HepG2 (cell line): Measurements from ENCODE around the gene FCER1A. TPM values are rescaled to one million over a fixed set of nuclear protein-coding genes. Genes with fewer than 3 reads are reported as not detected.

ENCODE experiments used
- ATAC-seq: fragments of 200-7000 bp; cut with Tn5 transposase; 3 replicates; pipeline ENCODE4 v1.9.1; 2020; ENCODE audit warnings: mild to moderate bottlenecking, moderate library complexity
- BruUV-seq: library from RNA; stranded (reverse); fragments of 400-500 nt; replicated peaks from 2 replicates; lab custom pipeline; 2021; lab: Mats Ljungman, UMichigan
- CTCF ChIA-PET: fragments of 300-600 bp; formaldehyde crosslinking; extraction: SDS; loops from one replicate; lab custom pipeline; 2021; ENCODE audit warnings: low total read pairs, inconsistent platforms, low intra/inter-chr PET ratio; lab: Yijun Ruan, JAX
- POLR2A ChIA-PET: fragments of 350-600 bp; sonication (Branson Sonifier 250); formaldehyde crosslinking; loops from one replicate; lab custom pipeline; 2020; ENCODE audit warnings: antibody characterized with exemption, inconsistent platforms; lab: Yijun Ruan, JAX
- DNase-seq: peaks from one replicate; pipeline ENCODE4 v3.0.0-alpha.2; 2015; ENCODE audit warnings: low spot score
- FAIRE-seq: peaks from 3 replicates; lab custom pipeline; 2011; peaks lifted over from hg19 to GRCh38; lab: Jason Lieb, UNC
- H2AFZ ChIP-seq: one replicate; pipeline ENCODE4 v1.6.1; 2011; ENCODE audit warnings: low read length, inconsistent platforms
- H3K27ac ChIP-seq: fragments of 300-600 bp; 3 replicates; pipeline ENCODE4 v1.8.0; 2011; ENCODE audit warnings: mixed run types, mild to moderate bottlenecking, mixed read lengths, low read length, inconsistent platforms; ENCODE audit not compliant: insufficient read depth; ENCODE audit errors: extremely low read length
- H3K27me3 ChIP-seq, 2 experiments: fragments of 200-600 bp in 1 of 2; 2 replicates in 1 of 2; 3 replicates in 1 of 2; pipeline versions ENCODE4 v1.6.0 to v1.8.0; 2011; ENCODE audit warnings: low read length in 2 of 2, mild to moderate bottlenecking in 2 of 2, moderate library complexity in 2 of 2, inconsistent platforms in 1 of 2; ENCODE audit not compliant: insufficient read depth in 2 of 2, control insufficient read depth in 1 of 2
- H3K36me3 ChIP-seq, 2 experiments: fragments of 200-600 bp in 1 of 2; replicated peaks in 1 of 2; 2 replicates in 1 of 2; 3 replicates in 1 of 2; pipeline versions ENCODE4 v1.5.1 to v1.8.0; 2011; ENCODE audit warnings: low read length in 2 of 2, inconsistent platforms in 1 of 2; ENCODE audit not compliant: insufficient read depth in 2 of 2, control insufficient read depth in 1 of 2
- H3K4me1 ChIP-seq: 2 replicates; pipeline ENCODE4 v1.5.1; 2012; ENCODE audit warnings: low read length, inconsistent platforms; ENCODE audit not compliant: insufficient read depth
- H3K4me2 ChIP-seq: 2 replicates; pipeline ENCODE4 v1.6.0; 2011; ENCODE audit warnings: low read depth, low read length, inconsistent platforms
- H3K4me3 ChIP-seq, 3 experiments: fragments of 200-600 bp in 1 of 3; sonication (generic), shearing (Covaris generic) in 1 of 3; replicated peaks in 1 of 3; 2 replicates each; pipeline ENCODE4 v1.5.1; 2011 to 2016; ENCODE audit warnings: low read length in 3 of 3, inconsistent platforms in 2 of 3, low read depth in 2 of 3, mild to moderate bottlenecking in 2 of 3, control low read depth in 1 of 3, mixed read lengths in 1 of 3; ENCODE audit not compliant: insufficient read depth in 1 of 3
- H3K79me2 ChIP-seq: one replicate; pipeline ENCODE4 v1.6.1; 2011; ENCODE audit warnings: low read length, inconsistent platforms; ENCODE audit not compliant: insufficient read depth
- H3K9ac ChIP-seq: 2 replicates; pipeline ENCODE4 v1.6.0; 2011; ENCODE audit warnings: mild to moderate bottlenecking, low read depth, low read length, inconsistent platforms; ENCODE audit not compliant: insufficient read depth
- H3K9me3 ChIP-seq: 2 replicates; pipeline ENCODE4 v1.5.1; 2012; ENCODE audit warnings: mild to moderate bottlenecking, low read length
- H4K20me1 ChIP-seq: 2 replicates; pipeline ENCODE4 v1.6.0; 2011; ENCODE audit warnings: inconsistent platforms, mild to moderate bottlenecking, low read length, moderate library complexity; ENCODE audit not compliant: insufficient read depth
- BRCA1 ChIP-seq: sonication (generic); formaldehyde crosslinking; IDR thresholded peaks from 2 replicates; pipeline ENCODE4 v1.4.0; 2020; ENCODE audit warnings: missing genetic modification reagents
- FOXP1 ChIP-seq, 2 experiments: fragments of 450-650 bp in 1 of 2; IDR thresholded peaks; 2 replicates each; pipeline ENCODE4 v1.6.1; 2017 to 2018; ENCODE audit warnings: antibody characterized with exemption in 1 of 2
- HDAC6 ChIP-seq: fragments of 200-600 bp; sonication (generic); IDR thresholded peaks from 2 replicates; pipeline ENCODE4 v1.7.0; 2017; ENCODE audit warnings: mild to moderate bottlenecking, antibody characterized with exemption, low read length, low read depth
- KDM5B ChIP-seq: sonication (generic); formaldehyde crosslinking; IDR thresholded peaks from 2 replicates; pipeline ENCODE4 v1.4.0; 2020; ENCODE audit warnings: missing genetic modification reagents, mild to moderate bottlenecking, borderline replicate concordance
- KMT2B ChIP-seq: IDR thresholded peaks from 2 replicates; pipeline ENCODE4 v1.6.1; 2016; ENCODE audit warnings: missing genetic modification reagents, missing compliant biosample characterization
- NFATC3 ChIP-seq: sonication (generic); formaldehyde crosslinking; IDR thresholded peaks from 2 replicates; pipeline ENCODE4 v1.5.1; 2020; ENCODE audit warnings: mild to moderate bottlenecking, missing genetic modification reagents
- PAWR ChIP-seq: sonication (generic); formaldehyde crosslinking; IDR thresholded peaks from 2 replicates; pipeline ENCODE4 v1.4.0; 2020; ENCODE audit warnings: missing genetic modification reagents, mild to moderate bottlenecking, borderline replicate concordance
- TARDBP ChIP-seq: sonication (generic); formaldehyde crosslinking; IDR thresholded peaks from 2 replicates; pipeline ENCODE4 v1.8.0; 2022; ENCODE audit warnings: mild to moderate bottlenecking, missing genetic modification reagents
- TOE1 ChIP-seq: sonication (generic); formaldehyde crosslinking; IDR thresholded peaks from 2 replicates; pipeline ENCODE4 v1.4.0; 2020; ENCODE audit warnings: mild to moderate bottlenecking, missing genetic modification reagents
- ZNF556 ChIP-seq: sonication (generic); formaldehyde crosslinking; IDR thresholded peaks from 2 replicates; pipeline ENCODE4 v1.4.0; 2020; ENCODE audit warnings: mild to moderate bottlenecking, missing genetic modification reagents, borderline replicate concordance
- WGBS: methylation state at CpG from one replicate; pipeline ENCODE4 v1.1.6; 2017; ENCODE audit warnings: low lambda C conversion rate; 5-methylcytosine and 5-hydroxymethylcytosine counted together
- in situ Hi-C: cut with HindIII; loops from 2 replicates; pipeline ENCODE4 v1.10.0; 2017; ENCODE audit warnings: low pct_unique_long_range_greater_than_20kb; ENCODE audit not compliant: extremely low pct_ligation_motif_present
- intact Hi-C: fragments of 100-400 bp; cut with micrococcal nuclease; formaldehyde crosslinking; loops from one replicate; pipeline ENCODE4 v1.10.0; 2022; ENCODE audit not compliant: unreplicated experiment
- polyA plus RNA-seq, 8 experiments: library from polyadenylated mRNA; depleted of rRNA in 3 of 8; stranded (reverse) in 7 of 8; unstranded in 1 of 8; fragments of >200 nt; fragmentation: Illumina TruSeq in 4 of 8; extraction: Trizol in 4 of 8; gene quantifications; 2 replicates each; pipeline versions ENCODE4 v1.2.1 to v1.2.3, GENCODE V29; 2011 to 2016; ENCODE audit warnings: low read depth in 4 of 8, missing spikeins in 1 of 8, mixed read lengths in 1 of 8; ENCODE audit not compliant: insufficient read depth in 1 of 8
- total RNA-seq, 5 experiments: library from RNA; depleted of rRNA; stranded (reverse); fragments of >200 nt; fragmentation: Illumina TruSeq; extraction: Trizol; gene quantifications; 2 replicates each; pipeline ENCODE4 v1.2.3, GENCODE V29; 2016; ENCODE audit warnings: low read depth in 1 of 5
- TF ChIP-seq, protein P1 (sequence below), 2 experiments: sonication (generic) in 1 of 2; formaldehyde crosslinking in 1 of 2; IDR thresholded peaks; 2 replicates each; pipeline versions ENCODE4 v1.5.1 to v1.6.1; 2011 to 2020; ENCODE audit warnings: borderline replicate concordance in 1 of 2, low read depth in 1 of 2, low read length in 1 of 2, mild to moderate bottlenecking in 1 of 2, missing genetic modification reagents in 1 of 2, moderate library complexity in 1 of 2
- TF ChIP-seq, protein P2 (sequence below): sonication (generic); formaldehyde crosslinking; IDR thresholded peaks from 2 replicates; pipeline ENCODE4 v1.8.1; 2022; ENCODE audit warnings: mild to moderate bottlenecking, missing genetic modification reagents
- TF ChIP-seq, protein P3 (sequence below): IDR thresholded peaks from 2 replicates; pipeline ENCODE4 v1.6.1; 2016; ENCODE audit warnings: mild to moderate bottlenecking, missing biosample characterization, missing genetic modification reagents
- TF ChIP-seq, protein P4 (sequence below): sonication (generic); formaldehyde crosslinking; IDR thresholded peaks from 2 replicates; pipeline ENCODE4 v1.4.0; 2020; ENCODE audit warnings: missing genetic modification reagents
- TF ChIP-seq, protein P5 (sequence below): sonication (generic); formaldehyde crosslinking; IDR thresholded peaks from 2 replicates; pipeline ENCODE4 v1.8.0; 2022; ENCODE audit warnings: mild to moderate bottlenecking, missing genetic modification reagents

Gene FCER1A
- total and polyA plus RNA-seq, 2 of the 13 experiments (the other 11 are each of a cell fraction or from before 2014, with no cell fraction given): not detected

DNA sequence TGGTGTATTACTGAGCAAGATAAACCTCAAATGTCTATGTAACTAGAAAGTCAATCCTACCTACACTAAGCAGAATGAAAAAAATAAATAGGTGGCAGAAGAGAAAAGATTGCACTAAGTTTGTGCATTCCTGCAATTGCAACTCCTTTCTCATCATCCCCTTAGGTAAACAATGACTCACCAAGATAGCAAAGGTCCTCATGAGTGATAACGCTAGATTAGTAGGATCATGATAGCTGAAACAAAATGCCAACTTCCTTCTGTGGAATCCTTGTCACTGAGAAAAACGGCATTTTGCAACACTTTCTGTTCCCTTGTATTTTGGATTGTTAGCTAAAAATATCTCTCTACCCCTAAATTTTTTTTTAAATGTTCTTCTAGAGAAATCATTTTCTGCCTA, 20.0 kb upstream of the FCER1A start (continued):
- TF ChIP-seq, protein P1, sequence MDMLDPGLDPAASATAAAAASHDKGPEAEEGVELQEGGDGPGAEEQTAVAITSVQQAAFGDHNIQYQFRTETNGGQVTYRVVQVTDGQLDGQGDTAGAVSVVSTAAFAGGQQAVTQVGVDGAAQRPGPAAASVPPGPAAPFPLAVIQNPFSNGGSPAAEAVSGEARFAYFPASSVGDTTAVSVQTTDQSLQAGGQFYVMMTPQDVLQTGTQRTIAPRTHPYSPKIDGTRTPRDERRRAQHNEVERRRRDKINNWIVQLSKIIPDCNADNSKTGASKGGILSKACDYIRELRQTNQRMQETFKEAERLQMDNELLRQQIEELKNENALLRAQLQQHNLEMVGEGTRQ (IDR thresholded peaks at IDR 0.05; ENCODE audit: low read depth, low read length): no peak
- TF ChIP-seq, protein P1 (CRISPR knock-in tag; IDR thresholded peaks at IDR 0.05; ENCODE audit: borderline replicate concordance): no peak
- TF ChIP-seq BRCA1 (CRISPR knock-in tag) (no peak), KDM5B (CRISPR knock-in tag) (no peak), NFATC3 (CRISPR knock-in tag) (no peak), HDAC6 (no peak)
- TF ChIP-seq, protein P2, sequence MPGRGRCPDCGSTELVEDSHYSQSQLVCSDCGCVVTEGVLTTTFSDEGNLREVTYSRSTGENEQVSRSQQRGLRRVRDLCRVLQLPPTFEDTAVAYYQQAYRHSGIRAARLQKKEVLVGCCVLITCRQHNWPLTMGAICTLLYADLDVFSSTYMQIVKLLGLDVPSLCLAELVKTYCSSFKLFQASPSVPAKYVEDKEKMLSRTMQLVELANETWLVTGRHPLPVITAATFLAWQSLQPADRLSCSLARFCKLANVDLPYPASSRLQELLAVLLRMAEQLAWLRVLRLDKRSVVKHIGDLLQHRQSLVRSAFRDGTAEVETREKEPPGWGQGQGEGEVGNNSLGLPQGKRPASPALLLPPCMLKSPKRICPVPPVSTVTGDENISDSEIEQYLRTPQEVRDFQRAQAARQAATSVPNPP: no peak

DNA sequence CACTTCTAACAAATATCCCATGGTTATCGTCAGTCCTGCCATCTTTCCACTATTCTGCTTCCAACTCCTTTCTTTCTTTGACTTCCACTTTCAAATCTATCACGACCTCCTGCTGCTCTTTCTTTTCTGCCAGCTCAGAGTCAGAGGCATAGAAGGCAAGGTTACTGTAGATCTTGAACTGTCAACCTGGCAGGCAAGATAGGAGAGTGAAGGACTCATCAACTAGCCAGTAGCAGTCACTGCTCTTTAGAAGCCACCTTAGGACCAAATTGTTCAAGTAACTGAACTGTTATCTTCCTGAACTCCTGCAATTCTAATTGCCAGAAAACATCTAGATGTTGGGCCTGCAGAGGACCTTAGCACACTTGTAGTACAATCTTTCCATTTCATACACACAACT, 13.1 kb upstream of the FCER1A start:
- Histone ChIP-seq H3K9ac (no peak overlapping the region), H4K20me1 (no peaks in the 10 kb centered on the region), H3K36me3 (no peaks in the 10 kb centered on the region), H3K27ac (no peak overlapping the region), H3K79me2 (no peaks in the 10 kb centered on the region), H3K4me2 (no peak overlapping the region), H3K4me3 (no peak overlapping the region), H2AFZ (no peak overlapping the region), H3K9me3 (no peaks in the 10 kb centered on the region), H3K4me1 (no peaks in the 10 kb centered on the region), H3K27me3 (no peaks in the 10 kb centered on the region)
- 0% methylated on average over 2 of the region's 2 CpGs for WGBS
- intact Hi-C loops: no loop called here
- ChIA-PET POLR2A (no interaction called here), CTCF (no interaction called here)
- no peak for DNase-seq
- in situ Hi-C loops: no loop called here
- BruUV-seq: no TSS peak
- no peak for ATAC-seq
- FAIRE-seq: no peak
- TF ChIP-seq, protein P3, sequence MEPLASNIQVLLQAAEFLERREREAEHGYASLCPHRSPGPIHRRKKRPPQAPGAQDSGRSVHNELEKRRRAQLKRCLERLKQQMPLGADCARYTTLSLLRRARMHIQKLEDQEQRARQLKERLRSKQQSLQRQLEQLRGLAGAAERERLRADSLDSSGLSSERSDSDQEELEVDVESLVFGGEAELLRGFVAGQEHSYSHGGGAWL (CRISPR knock-in tag): no peak
- TF ChIP-seq, protein P4, sequence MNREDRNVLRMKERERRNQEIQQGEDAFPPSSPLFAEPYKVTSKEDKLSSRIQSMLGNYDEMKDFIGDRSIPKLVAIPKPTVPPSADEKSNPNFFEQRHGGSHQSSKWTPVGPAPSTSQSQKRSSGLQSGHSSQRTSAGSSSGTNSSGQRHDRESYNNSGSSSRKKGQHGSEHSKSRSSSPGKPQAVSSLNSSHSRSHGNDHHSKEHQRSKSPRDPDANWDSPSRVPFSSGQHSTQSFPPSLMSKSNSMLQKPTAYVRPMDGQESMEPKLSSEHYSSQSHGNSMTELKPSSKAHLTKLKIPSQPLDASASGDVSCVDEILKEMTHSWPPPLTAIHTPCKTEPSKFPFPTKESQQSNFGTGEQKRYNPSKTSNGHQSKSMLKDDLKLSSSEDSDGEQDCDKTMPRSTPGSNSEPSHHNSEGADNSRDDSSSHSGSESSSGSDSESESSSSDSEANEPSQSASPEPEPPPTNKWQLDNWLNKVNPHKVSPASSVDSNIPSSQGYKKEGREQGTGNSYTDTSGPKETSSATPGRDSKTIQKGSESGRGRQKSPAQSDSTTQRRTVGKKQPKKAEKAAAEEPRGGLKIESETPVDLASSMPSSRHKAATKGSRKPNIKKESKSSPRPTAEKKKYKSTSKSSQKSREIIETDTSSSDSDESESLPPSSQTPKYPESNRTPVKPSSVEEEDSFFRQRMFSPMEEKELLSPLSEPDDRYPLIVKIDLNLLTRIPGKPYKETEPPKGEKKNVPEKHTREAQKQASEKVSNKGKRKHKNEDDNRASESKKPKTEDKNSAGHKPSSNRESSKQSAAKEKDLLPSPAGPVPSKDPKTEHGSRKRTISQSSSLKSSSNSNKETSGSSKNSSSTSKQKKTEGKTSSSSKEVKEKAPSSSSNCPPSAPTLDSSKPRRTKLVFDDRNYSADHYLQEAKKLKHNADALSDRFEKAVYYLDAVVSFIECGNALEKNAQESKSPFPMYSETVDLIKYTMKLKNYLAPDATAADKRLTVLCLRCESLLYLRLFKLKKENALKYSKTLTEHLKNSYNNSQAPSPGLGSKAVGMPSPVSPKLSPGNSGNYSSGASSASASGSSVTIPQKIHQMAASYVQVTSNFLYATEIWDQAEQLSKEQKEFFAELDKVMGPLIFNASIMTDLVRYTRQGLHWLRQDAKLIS (CRISPR knock-in tag): no peak
- TF ChIP-seq TOE1: no peak
- TF ChIP-seq FOXP1 (IDR thresholded peaks at IDR 0.05): no peak
- no peak for TF ChIP-seq FOXP1 (CRISPR knock-in tag; IDR thresholded peaks at IDR 0.05)
- no peak for TF ChIP-seq KMT2B (CRISPR knock-in tag)
- TF ChIP-seq PAWR (CRISPR knock-in tag): no peak
- no peak for TF ChIP-seq ZNF556 (CRISPR knock-in tag)
- TF ChIP-seq, protein P5, sequence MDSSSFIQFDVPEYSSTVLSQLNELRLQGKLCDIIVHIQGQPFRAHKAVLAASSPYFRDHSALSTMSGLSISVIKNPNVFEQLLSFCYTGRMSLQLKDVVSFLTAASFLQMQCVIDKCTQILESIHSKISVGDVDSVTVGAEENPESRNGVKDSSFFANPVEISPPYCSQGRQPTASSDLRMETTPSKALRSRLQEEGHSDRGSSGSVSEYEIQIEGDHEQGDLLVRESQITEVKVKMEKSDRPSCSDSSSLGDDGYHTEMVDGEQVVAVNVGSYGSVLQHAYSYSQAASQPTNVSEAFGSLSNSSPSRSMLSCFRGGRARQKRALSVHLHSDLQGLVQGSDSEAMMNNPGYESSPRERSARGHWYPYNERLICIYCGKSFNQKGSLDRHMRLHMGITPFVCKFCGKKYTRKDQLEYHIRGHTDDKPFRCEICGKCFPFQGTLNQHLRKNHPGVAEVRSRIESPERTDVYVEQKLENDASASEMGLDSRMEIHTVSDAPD (CRISPR knock-in tag): no peak
- TF ChIP-seq TARDBP (CRISPR knock-in tag): no peak
